ENCODE results near the gene ADPRH. TPM values are rescaled to one million over a fixed set of nuclear protein-coding genes. Genes with fewer than 3 reads are reported as not detected.
A peak's percentile ranks its signal among the peaks of the same experiment; 100 is the strongest.

The ADPRH gene
- total and polyA plus RNA-seq, 7 donors: 1.2 to 11.6 (median 7.2) TPM

DNA sequence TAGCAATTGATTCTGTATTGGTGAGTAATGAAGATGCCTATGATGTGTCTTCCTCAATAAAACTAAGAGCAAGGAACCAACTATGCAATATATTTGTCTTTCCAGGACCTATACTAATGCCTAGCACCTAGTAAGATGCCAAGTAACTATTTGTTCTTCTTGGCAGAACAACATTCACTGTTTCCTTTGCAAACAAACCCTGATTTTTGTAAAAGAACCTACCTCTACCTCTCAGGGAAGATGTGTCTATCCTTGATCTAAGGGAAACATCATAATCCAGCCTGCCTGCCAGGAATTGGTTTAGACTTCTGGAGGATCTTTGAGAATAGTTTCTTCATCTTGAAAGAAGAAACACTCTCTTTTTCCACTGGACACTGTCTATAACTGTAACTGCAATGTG is 3.8 kb upstream of the ADPRH start:
- DNase-seq: no peak
- Histone ChIP-seq H3K36me3 (no peaks in the 10 kb centered on the region), H3K27ac (no peak overlapping the region), H3K4me3 (no peak overlapping the region), H3K9me3 (no peaks in the 10 kb centered on the region), H3K4me1 (peaks cover 0 to 15% (median 8%) of the 10 kb centered on the region in 4 donors), H3K27me3 (no peaks in the 10 kb centered on the region)
- TF ChIP-seq POLR2A (IDR thresholded peaks at IDR 0.05) (no peak), EP300 (IDR thresholded peaks at IDR 0.05) (no peak), POLR2AphosphoS5 (IDR thresholded peaks at IDR 0.05) (no peak)
- TF ChIP-seq, protein P1, sequence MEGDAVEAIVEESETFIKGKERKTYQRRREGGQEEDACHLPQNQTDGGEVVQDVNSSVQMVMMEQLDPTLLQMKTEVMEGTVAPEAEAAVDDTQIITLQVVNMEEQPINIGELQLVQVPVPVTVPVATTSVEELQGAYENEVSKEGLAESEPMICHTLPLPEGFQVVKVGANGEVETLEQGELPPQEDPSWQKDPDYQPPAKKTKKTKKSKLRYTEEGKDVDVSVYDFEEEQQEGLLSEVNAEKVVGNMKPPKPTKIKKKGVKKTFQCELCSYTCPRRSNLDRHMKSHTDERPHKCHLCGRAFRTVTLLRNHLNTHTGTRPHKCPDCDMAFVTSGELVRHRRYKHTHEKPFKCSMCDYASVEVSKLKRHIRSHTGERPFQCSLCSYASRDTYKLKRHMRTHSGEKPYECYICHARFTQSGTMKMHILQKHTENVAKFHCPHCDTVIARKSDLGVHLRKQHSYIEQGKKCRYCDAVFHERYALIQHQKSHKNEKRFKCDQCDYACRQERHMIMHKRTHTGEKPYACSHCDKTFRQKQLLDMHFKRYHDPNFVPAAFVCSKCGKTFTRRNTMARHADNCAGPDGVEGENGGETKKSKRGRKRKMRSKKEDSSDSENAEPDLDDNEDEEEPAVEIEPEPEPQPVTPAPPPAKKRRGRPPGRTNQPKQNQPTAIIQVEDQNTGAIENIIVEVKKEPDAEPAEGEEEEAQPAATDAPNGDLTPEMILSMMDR (IDR thresholded peaks at IDR 0.05): no peak
- intact Hi-C loops (cut with DNase I): loop anchor here (5.0 kb wide), 2 partner anchors 57 to 87 kb away; partner anchors contain the start of gene POPDC2

DNA sequence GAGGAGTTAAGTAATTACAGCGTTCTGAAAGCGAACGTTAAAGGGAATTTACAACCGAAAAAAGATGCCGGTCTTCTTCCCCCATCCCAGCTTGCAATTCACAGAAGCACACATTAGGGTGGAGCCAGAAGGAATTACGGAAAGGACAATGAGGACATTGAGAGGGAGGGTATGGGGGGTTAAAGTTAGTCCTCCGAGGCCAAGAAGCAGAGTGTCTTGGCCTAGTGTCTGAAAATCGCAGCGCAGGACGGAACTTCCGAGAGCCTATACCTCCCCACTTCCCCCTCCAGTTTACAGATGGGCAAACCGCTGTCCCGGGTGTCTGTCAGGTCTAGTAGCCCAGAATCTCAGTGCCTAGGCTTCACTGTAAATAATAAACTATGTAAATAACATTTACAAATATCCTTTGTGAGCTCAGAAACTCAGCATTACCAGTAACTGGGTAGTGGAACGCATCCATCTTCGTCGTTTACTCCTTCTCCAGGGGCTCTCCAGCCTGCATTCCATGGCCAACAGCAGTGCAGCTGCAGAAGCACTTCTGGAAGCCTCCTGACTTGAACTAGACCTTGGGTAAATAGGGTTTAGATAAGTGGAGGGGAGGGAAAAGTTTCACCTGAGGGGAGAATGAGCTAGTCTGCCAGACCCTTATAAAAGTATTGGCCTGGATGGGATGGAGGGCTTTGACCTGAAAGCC is 922 bp downstream of the ADPRH start:
- peak overlapping the region; percentile 53 to 75 (median 68) for H3K4me3 ChIP-seq
- no peaks in the 10 kb centered on the region for H3K36me3 ChIP-seq
- 25 to 38% methylated on average over 16 of the region's 16 CpGs for WGBS, 2 donors
- no peaks in the 10 kb centered on the region for H3K9me3 ChIP-seq
- H3K27me3 ChIP-seq: no peaks in the 10 kb centered on the region
- intact Hi-C loops (cut with DNase I): no loop called here
- DNase-seq: peak; percentile 68
- H3K4me1 ChIP-seq: peaks cover 0 to 18% (median 10%) of the 10 kb centered on the region in 4 donors
- TF ChIP-seq POLR2AphosphoS5 (IDR thresholded peaks at IDR 0.05): no peak
- TF ChIP-seq, protein P1 (IDR thresholded peaks at IDR 0.05): peak in 1 of 4 experiments; percentile 26
- H3K27ac ChIP-seq: peak overlapping the region; percentile 90 to 95 (median 92)

DNA sequence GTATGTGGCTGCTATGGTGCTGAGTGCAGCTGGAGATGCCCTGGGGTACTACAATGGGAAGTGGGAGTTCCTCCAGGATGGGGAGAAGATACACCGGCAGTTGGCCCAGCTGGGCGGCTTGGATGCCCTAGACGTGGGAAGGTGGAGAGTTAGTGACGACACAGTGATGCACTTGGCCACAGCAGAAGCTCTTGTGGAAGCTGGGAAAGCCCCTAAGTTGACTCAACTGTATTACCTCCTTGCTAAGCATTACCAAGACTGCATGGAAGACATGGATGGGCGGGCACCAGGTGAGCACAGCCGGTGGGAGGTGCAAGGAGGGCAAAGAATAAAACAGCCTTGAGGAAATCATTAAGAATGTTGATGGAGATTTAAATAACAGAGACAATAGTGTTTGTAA is 2.9 kb downstream of the ADPRH start:
- no peak overlapping the region for H3K4me3 ChIP-seq
- H3K36me3 ChIP-seq: peaks cover 0 to 9% (median 0%) of the 10 kb centered on the region in 4 donors
- H3K27me3 ChIP-seq: no peaks in the 10 kb centered on the region
- no peak overlapping the region for H3K27ac ChIP-seq
- H3K9me3 ChIP-seq: no peaks in the 10 kb centered on the region
- TF ChIP-seq POLR2AphosphoS5 (IDR thresholded peaks at IDR 0.05): no peak
- TF ChIP-seq, protein P1 (IDR thresholded peaks at IDR 0.05): no peak
- no peak for TF ChIP-seq POLR2A (IDR thresholded peaks at IDR 0.05)
- no peak for TF ChIP-seq EP300 (IDR thresholded peaks at IDR 0.05)
- H3K4me1 ChIP-seq: peaks cover 0 to 18% (median 10%) of the 10 kb centered on the region in 4 donors
- DNase-seq: no peak
- WGBS, 2 donors: 83 to 89% methylated on average over 6 of the region's 6 CpGs
- intact Hi-C loops (cut with DNase I): no loop called here

DNA sequence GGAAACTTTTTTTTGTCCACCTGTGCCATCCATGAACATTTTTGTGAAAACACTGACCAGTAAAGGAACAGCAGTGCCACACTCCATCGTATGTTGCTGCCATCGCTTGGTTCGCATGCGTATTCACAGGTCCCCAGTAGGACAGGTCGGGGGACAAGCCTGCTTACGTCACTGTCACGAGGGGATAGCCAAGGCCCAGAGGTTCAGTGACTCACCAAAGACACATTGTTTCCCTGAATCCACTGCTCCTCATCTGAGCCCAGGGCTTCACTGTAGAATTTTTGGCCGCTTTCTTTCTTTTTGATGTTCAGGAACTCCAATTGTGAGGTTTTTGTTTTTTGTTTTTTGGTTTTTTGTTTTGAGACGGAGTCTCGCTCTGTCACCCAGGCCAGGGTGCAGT is 5.9 kb downstream of the ADPRH start:
- H3K27me3 ChIP-seq: no peaks in the 10 kb centered on the region
- intact Hi-C loops (cut with DNase I): no loop called here
- H3K36me3 ChIP-seq: peaks cover 0 to 15% (median 0%) of the 10 kb centered on the region in 4 donors
- H3K4me3 ChIP-seq: no peak overlapping the region
- no peak for TF ChIP-seq POLR2AphosphoS5 (IDR thresholded peaks at IDR 0.05)
- TF ChIP-seq, protein P1 (IDR thresholded peaks at IDR 0.05): no peak
- no peak for TF ChIP-seq POLR2A (IDR thresholded peaks at IDR 0.05)
- no peak for TF ChIP-seq EP300 (IDR thresholded peaks at IDR 0.05)
- H3K9me3 ChIP-seq: no peaks in the 10 kb centered on the region
- H3K27ac ChIP-seq: no peak overlapping the region
- DNase-seq: no peak
- 95 to 96% methylated on average over 10 of the region's 10 CpGs for WGBS, 2 donors
- peaks cover 0 to 7% (median 3%) of the 10 kb centered on the region in 4 donors for H3K4me1 ChIP-seq
